Osteocyte (in vitro differentiated cells): ENCODE measurements around the gene CGNL1. TPM values are rescaled to one million over a fixed set of nuclear protein-coding genes. Genes with fewer than 3 reads are reported as not detected.
A peak's percentile ranks its signal among the peaks of the same experiment; 100 is the strongest.

Experiments used
- DNase-seq: peaks from one replicate; pipeline ENCODE4 v3.0.0; 2021; ENCODE audit warnings: mixed read lengths; ENCODE audit not compliant: unreplicated experiment; ENCODE audit errors: extremely low spot score
- H3K27ac Mint-ChIP-seq: one replicate; pipeline ENCODE4 v1.8.0; 2021; ENCODE audit warnings: mild to moderate bottlenecking, mixed read lengths; ENCODE audit not compliant: unreplicated experiment
- H3K27me3 Mint-ChIP-seq: one replicate; pipeline ENCODE4 v1.8.0; 2021; ENCODE audit warnings: mixed read lengths; ENCODE audit not compliant: unreplicated experiment
- H3K36me3 Mint-ChIP-seq: one replicate; pipeline ENCODE4 v1.8.0; 2021; ENCODE audit warnings: mixed read lengths; ENCODE audit not compliant: unreplicated experiment
- H3K4me1 Mint-ChIP-seq: one replicate; pipeline ENCODE4 v1.8.0; 2021; ENCODE audit warnings: mixed read lengths; ENCODE audit not compliant: unreplicated experiment
- H3K4me3 Mint-ChIP-seq: one replicate; pipeline ENCODE4 v1.8.0; 2021; ENCODE audit warnings: mild to moderate bottlenecking, moderate library complexity, mixed read lengths; ENCODE audit not compliant: unreplicated experiment
- H3K9me3 Mint-ChIP-seq: one replicate; pipeline ENCODE4 v1.8.0; 2021; ENCODE audit warnings: mixed read lengths; ENCODE audit not compliant: unreplicated experiment
- total RNA-seq: library from RNA; stranded (reverse); gene quantifications from 2 replicates; pipeline ENCODE4 v1.2.1, GENCODE V29; 2021
- TF ChIP-seq, protein P1 (sequence below): fragments of 200-600 bp; sonication (generic); IDR thresholded peaks from 2 replicates; pipeline ENCODE4 v1.5.0; 2021; ENCODE audit warnings: antibody characterized with exemption, mild to moderate bottlenecking, moderate library complexity

CGNL1 gene
- total RNA-seq, 1 donor from 2014 or later, result 6.2 TPM

DNA sequence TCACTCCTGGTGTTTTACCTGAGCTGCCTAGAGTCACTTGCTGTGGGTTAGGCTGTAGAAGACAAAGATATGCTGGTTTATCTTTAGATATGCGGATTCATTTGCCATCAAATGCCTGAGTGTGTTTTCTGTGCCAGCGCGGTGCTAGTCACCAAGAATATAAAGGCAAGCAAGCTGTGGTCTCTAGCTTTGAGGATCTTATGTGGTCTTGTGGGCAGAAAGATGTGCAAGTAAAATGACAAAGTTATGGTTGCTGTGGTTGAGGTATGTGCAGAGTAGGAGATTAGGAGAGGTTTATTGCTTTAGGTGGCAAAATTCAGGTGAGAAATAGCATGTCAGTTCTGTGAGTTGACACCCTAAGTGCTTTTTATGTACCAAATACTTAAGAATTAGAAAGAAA is 94.2 kb downstream of the CGNL1 start:
- no peak for DNase-seq
- no peak overlapping the region for H3K4me3 Mint-ChIP-seq
- H3K4me1 Mint-ChIP-seq, result peaks cover 2% of the 10 kb centered on the region
- peaks cover 72% of the 10 kb centered on the region for H3K27me3 Mint-ChIP-seq
- no peak overlapping the region for H3K27ac Mint-ChIP-seq
- H3K9me3 Mint-ChIP-seq, result no peaks in the 10 kb centered on the region
- TF ChIP-seq, protein P1, sequence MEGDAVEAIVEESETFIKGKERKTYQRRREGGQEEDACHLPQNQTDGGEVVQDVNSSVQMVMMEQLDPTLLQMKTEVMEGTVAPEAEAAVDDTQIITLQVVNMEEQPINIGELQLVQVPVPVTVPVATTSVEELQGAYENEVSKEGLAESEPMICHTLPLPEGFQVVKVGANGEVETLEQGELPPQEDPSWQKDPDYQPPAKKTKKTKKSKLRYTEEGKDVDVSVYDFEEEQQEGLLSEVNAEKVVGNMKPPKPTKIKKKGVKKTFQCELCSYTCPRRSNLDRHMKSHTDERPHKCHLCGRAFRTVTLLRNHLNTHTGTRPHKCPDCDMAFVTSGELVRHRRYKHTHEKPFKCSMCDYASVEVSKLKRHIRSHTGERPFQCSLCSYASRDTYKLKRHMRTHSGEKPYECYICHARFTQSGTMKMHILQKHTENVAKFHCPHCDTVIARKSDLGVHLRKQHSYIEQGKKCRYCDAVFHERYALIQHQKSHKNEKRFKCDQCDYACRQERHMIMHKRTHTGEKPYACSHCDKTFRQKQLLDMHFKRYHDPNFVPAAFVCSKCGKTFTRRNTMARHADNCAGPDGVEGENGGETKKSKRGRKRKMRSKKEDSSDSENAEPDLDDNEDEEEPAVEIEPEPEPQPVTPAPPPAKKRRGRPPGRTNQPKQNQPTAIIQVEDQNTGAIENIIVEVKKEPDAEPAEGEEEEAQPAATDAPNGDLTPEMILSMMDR, result no peak
- H3K36me3 Mint-ChIP-seq, result peaks cover 6% of the 10 kb centered on the region

DNA sequence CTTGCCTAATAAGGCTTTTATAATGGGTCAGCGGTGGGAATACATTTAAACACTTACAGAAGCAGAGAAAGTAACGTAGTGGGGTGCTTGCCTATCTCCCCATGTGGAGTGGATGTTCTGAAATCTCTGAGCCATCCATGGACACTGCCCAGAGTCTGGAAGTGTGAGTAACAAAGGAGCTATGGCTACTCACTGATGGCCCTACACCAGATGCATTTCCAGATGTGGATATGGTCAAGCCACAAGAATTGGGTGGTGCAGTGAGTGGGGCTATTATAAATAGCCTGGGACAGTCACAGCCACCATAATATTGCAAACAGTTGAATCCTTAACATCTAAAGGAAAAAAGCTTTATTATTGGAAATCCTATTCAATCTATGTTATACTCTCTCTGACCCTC is 96.6 kb downstream of the CGNL1 start:
- TF ChIP-seq, protein P1, result no peak
- Mint-ChIP-seq H3K36me3 (peaks cover 6% of the 10 kb centered on the region), H3K4me1 (peaks cover 22% of the 10 kb centered on the region), H3K27me3 (peaks cover 54% of the 10 kb centered on the region), H3K4me3 (no peak overlapping the region), H3K9me3 (no peaks in the 10 kb centered on the region), H3K27ac (no peak overlapping the region)
- DNase-seq, result no peak

DNA sequence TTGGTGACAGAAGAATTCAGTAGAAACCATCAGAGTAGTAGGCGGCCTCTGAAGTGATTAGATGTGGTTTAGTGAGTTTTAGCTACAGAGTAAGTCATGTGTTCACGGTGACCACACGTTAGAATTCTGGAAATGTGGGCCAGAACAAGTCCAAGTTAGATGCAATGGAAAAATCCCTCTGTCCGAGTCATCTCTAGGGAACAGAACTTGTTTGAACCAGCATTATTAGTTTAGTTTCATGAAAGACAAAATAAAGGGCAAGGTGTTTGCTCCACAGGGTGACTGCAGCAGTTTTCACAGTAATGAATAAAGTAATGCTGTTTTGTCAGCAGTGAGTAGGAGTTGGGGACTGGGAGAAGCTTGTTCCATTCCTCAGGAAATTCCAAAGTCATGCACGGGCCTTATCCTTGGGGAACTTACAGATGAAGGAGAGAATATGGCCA is 100.2 kb downstream of the CGNL1 start:
- TF ChIP-seq, protein P1, result no peak
- H3K27ac Mint-ChIP-seq, result peak overlapping the region; percentile 9
- peaks cover 4% of the 10 kb centered on the region for H3K9me3 Mint-ChIP-seq
- H3K27me3 Mint-ChIP-seq, result peaks cover 34% of the 10 kb centered on the region
- no peak for DNase-seq
- H3K4me1 Mint-ChIP-seq, result peaks cover 26% of the 10 kb centered on the region
- H3K4me3 Mint-ChIP-seq, result no peak overlapping the region
- peaks cover 5% of the 10 kb centered on the region for H3K36me3 Mint-ChIP-seq

DNA sequence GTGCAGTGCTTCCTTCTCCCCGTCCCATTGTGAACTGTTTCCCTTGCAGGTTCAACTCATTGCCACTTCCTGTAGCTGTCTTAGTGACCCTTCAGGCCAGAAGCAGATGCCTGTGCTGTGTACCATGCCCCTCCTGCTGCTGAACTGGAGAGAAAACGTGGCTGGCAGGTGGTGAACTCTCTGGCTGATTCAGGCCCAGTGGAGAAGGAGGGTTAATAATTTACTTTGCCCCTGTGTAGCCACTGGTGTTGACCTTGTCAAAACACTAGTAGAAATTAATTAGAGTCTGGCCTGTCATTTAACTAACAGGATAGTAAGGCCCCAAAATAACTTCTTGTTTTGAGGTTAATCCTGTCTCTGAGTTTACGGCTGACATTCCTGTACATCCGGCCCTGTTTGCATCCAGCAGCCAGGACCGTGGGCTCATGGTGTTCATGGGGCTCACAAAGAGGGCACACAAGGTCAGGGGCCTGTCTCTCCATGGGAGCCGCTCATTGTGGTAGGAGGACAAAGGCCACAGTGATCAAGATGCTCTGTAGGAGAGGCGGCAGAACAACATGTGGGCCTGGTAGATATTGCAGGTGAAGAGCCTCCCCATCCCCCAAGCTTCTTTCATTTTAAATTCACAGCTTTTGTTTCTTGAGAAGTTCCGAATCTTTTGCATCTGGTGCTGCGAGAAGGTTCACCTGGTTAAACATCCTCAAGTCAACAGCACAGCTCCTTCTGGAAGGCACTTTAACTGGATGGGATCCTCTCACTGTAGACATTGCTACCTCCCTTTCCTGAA is 101.6 kb downstream of the CGNL1 start:
- TF ChIP-seq, protein P1, result no peak
- Mint-ChIP-seq H3K9me3 (peaks cover 7% of the 10 kb centered on the region), H3K27ac (no peak overlapping the region), H3K36me3 (peaks cover 5% of the 10 kb centered on the region), H3K4me3 (no peak overlapping the region), H3K4me1 (peaks cover 26% of the 10 kb centered on the region), H3K27me3 (peaks cover 23% of the 10 kb centered on the region)
- no peak for DNase-seq

DNA sequence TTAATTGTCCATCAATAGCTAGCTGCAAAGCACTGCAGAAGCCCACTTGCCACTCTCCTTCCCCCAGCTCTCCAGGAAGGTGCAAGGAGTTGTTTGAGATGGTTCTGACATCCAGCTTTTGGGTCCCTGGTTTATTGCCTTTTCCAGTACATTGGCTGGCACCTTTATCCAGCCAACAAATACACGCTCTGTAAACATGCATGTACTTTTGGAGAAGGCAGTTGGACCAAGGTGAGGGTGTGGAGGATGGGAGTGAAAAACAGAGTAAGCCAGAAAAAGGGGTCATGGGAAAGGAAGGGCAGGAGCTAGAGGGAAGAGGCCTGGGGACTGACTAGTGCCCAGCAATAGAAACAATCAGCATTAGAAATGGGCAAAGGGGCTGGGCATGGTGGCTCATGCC is 102.7 kb downstream of the CGNL1 start:
- Mint-ChIP-seq H3K27me3 (peaks cover 19% of the 10 kb centered on the region), H3K36me3 (peaks cover 9% of the 10 kb centered on the region), H3K27ac (no peak overlapping the region), H3K9me3 (peaks cover 7% of the 10 kb centered on the region), H3K4me1 (peaks cover 26% of the 10 kb centered on the region), H3K4me3 (no peak overlapping the region)
- DNase-seq, result no peak
- TF ChIP-seq, protein P1, result no peak
